Fibroblast of peridontal ligament (primary cell): ENCODE measurements around the gene CES2.
A peak's percentile ranks its signal among the peaks of the same experiment; 100 is the strongest.
"Not testable (repeated sequence)": the region's sequence is repeated elsewhere in the genome, so short reads cannot be mapped to it uniquely, and the experiment has no call there.

Source experiments
- DNase-seq: peaks from one replicate; pipeline ENCODE4 v3.0.0-alpha.2; 2010; ENCODE audit errors: extremely low read depth

Gene CES2

DNA sequence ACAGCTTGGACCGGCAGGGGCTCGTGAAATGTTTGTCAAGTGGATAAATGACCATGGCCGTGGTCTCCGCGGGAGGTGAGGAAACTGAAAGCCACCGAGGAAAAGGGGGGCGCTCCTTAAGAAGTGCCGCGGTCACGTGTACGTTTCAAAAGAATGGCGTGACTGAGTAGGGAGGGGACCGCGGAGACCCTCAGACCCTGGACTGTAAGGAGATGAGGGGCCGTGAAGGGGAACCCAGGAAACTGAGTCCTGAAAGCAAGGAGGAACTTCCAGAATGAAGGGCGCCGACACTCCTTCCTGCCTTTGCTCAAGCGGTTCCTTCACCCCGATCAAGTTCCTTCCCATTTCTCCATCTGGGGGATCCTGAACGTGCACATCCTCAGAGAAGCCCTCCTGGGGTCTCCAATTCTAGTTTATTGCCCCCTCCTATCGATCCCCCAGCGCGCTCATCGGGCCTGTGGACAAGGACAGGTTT lies 440 bp upstream of the CES2 start:
- peak; percentile 8 for DNase-seq

DNA sequence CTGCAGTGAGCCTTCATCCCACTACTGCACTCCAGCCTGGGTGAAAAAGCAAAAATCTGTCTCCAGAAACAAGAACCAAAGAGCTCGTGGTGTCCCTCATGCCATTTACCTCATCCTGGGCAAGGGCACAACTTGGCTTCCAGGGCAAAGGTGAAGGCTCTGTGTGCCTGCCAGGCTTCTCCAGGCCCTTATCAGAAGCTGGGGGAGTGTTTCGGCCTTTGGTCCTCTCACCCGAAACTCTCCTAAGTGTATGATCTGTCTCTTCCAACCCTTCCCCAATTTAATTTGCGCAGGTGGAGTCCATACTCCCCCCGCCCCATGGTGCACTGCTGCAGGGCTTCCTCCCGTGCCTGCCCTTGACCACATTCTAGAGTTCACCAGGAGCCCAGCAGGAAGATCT lies 1.1 kb downstream of the CES2 start:
- DNase-seq = no peak

DNA sequence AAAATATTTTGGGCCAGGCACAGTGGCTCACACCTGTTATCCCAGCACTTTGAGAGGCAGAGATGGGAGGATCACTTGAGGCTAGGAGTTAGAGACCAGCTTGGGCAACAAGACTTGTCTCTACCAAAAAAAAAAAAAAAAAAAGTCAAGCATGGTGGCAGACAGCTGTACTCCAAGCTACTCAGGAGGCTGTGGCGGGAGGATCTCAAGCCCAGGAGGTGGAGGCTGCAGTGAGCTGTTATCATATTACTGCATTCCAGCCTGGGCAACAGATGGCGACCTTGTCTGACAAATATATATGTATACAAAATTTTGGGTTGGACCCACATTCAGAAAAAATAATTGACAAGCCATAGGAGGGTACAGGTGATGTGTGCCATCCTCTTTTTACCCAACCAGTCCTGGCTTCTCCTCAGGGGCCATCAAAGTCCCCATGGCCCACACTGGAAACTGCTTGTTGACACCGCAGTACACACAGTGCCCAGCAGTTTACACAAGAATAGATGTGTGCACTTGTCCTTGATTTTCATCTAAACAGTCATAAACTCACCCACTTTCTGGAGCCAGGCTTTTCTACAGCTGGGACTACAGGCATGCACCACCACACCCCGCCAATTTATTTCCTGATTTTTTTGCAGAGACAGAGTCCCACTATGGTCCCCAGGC lies 1.7 kb downstream of the CES2 start:
- DNase-seq = no peak

DNA sequence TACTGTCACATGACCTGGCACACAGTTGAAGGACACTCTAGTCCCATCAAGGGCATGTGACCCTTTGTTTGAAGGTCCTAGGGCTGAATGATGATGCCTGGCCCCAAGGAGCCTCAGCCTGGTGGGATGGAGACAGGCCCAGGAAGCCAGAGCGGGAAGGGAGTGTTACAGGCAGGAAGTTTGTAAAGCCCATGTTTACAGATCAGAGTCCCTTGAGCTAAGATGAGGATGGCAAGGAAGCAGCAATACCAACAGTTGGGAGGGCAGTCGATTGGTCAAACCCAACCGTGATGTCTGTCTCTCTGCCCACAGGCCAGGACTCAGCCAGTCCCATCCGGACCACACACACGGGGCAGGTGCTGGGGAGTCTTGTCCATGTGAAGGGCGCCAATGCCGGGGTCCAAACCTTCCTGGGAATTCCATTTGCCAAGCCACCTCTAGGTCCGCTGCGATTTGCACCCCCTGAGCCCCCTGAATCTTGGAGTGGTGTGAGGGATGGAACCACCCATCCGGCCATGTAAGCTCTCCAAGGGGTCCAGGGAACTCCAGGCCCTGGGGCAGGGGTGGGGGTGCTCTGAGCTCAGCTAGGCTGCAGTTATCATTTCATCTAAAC lies 2.5 kb downstream of the CES2 start:
- DNase-seq = no peak

- DNase-seq = no peak
Measured at GRCh38 chr16:66939366-66939765, 4.0 kb downstream of the CES2 start.

DNA sequence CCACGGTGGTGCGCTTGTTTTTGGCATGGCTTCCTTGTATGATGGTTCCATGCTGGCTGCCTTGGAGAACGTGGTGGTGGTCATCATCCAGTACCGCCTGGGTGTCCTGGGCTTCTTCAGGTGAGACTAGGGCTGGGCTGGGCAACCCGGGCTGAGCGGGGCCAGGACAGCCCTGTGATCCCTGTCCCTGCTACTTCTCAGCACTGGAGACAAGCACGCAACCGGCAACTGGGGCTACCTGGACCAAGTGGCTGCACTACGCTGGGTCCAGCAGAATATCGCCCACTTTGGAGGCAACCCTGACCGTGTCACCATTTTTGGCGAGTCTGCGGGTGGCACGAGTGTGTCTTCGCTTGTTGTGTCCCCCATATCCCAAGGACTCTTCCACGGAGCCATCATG lies 4.9 kb downstream of the CES2 start:
- DNase-seq = no peak

DNA sequence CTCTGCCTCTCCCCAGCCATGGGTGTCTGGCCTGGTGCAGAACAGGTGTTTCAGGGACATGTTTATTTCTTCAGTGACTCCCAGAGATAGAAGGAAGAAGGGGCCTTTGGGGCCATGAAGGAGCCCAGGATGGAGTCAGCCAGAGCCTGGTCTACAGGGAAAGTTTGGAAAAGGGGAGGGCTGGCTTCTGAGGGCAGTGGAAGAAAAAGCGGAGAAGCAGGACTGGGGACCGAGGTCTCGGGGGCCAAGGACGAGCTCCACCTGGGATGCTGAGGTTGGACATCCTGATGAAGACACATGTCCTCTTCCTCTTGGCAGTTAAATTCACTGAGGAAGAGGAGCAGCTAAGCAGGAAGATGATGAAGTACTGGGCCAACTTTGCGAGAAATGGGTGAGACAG lies 7.7 kb downstream of the CES2 start:
- no peak for DNase-seq

DNA sequence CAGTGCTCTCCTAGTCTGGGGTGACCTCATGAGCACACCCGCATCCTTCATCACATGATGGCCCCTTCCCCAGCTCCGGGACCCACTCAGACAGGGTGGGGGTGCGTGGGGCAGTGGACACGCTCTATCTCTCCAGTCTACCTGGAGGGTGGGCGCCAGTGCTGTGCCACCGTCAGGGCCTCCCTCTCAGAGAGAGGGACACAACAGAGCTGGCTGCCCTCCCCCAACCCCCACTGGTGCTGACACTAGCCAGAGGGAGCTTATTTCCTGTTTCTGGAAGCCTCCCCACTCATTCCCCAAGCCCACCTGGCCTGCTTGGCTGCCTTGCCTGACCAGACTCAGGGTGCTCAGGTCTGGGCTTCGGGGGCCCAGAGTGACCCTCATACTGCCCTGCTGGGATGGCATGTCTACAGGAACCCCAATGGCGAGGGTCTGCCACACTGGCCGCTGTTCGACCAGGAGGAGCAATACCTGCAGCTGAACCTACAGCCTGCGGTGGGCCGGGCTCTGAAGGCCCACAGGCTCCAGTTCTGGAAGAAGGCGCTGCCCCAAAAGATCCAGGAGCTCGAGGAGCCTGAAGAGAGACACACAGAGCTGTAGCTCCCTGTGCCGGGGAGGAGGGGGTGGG lies 8.2 kb downstream of the CES2 start:
- DNase-seq = no peak

- no peak for DNase-seq
Measured at GRCh38 chr16:66944054-66944441, 8.7 kb downstream of the CES2 start.

- not testable (repeated sequence) for DNase-seq
Measured at GRCh38 chr16:66944971-66945370, 9.7 kb downstream of the CES2 start.

DNA sequence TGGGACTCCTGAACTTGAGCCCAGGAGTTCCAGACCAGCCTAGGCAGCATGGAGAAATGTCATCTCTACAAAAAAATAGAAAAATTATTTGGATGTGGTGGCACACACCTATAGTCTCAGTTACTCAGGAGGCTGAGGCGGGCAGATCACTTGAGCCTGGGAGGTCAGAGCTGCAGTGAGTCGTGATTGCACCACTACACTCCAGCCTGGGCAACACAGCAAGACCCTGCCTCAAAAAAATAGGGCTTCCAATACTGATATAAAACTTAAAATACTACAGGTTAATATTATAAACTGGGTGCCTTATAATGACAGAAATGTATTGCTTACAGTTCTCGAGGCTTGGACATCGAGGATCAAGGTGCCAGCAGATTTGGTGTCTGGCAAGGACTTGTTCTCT lies 10.6 kb downstream of the CES2 start:
- no peak for DNase-seq

- no peak for DNase-seq
Measured at GRCh38 chr16:66946541-66946940, 11.2 kb downstream of the CES2 start.

DNA sequence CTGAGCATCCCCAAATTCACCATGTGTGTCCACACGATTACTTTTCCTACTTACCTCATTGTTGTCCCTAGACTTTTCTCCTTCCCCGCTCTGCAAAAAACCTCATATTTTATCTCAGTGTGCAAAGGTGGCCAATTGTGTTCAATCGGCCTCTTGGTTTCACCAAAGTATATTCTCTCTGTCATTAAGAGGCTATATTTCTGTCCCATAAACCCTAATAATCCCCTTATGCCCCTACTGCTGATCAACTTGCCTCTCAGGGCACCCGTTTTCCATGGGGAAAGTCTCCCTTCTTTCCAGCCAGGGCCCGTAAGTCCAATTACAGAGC lies 11.6 kb downstream of the CES2 start:
- DNase-seq = no peak

DNA sequence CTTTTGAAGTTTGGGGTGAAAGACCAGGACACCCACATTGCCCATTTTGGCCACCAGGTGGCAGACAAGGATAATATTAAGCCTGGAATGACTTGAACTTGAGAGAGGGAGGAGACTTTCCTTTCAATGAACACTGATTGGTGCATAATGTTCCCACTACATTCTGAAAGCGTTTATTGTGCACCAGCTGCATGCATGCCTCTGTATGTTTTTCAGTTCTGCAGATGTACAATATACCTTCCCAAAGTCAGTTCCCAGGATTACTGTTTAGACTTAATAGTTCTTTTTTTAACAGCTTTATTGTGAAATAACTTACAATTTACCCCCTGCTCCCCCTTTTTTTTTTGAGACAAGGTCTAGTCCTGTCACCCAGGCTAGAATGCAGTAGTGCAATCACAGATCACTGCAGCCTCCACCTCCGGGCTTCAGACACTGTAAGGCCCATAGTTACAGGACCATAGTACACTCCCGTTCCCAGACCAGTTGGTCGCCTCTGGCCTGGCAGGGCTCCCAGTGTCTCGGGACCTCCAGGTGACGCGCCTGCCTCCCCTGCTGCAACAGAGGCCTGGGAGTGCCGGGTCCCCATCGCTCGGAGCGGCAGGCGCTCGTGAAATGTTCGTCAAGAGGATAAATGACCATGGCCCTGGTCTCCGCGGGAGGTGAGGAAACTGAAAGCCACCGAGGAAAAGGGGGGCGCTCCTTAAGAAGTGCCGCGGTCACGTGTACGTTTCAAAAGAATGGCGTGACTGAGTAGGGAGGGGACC lies 12.2 kb downstream of the CES2 start:
- peak; percentile 90 for DNase-seq

GRCh38 chr16:66948134-66948836 lies 13.0 kb downstream of the CES2 start:
- DNase-seq = peak; percentile 5

GRCh38 chr16:66948837-66949225 lies 13.5 kb downstream of the CES2 start:
- no peak for DNase-seq

DNA sequence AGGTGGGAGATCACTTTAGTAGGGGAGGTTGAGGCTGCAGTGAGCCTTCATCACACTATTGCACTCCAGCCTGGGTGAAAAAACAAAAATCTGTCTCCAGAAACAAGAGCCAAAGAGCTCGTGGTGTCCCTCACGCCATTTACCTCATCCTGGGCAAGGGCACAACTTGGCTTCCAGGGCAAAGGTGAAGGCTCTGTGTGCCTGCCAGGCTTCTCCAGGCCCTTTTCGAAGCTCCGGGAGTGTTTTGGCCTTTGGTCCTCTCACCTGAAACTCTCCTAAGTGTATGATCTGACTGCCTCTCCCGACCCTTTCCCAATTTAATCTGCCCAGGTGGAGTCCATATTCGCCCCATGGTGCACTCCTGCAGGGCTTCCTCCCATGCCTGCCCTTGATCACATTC lies 14.2 kb downstream of the CES2 start:
- DNase-seq = no peak

DNA sequence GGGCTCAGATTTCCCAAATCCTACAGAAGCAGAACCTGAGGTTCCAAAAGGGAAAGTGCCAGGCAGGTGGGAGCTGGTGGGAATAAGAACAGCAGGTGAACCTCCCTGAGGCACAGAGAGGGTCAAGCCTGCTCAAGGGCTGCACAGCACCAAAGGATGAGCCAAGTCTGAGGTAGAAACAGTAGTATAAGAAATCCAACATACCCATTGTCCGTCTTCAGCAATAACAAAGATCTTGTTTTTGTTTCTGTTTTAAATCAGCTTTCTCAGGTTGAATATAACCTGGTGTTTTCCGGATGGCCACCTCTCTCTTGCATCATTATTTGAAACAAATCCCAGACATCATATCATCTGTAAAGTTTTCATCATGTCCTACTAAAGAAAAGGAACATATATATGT lies 15.1 kb downstream of the CES2 start:
- no peak for DNase-seq

DNA sequence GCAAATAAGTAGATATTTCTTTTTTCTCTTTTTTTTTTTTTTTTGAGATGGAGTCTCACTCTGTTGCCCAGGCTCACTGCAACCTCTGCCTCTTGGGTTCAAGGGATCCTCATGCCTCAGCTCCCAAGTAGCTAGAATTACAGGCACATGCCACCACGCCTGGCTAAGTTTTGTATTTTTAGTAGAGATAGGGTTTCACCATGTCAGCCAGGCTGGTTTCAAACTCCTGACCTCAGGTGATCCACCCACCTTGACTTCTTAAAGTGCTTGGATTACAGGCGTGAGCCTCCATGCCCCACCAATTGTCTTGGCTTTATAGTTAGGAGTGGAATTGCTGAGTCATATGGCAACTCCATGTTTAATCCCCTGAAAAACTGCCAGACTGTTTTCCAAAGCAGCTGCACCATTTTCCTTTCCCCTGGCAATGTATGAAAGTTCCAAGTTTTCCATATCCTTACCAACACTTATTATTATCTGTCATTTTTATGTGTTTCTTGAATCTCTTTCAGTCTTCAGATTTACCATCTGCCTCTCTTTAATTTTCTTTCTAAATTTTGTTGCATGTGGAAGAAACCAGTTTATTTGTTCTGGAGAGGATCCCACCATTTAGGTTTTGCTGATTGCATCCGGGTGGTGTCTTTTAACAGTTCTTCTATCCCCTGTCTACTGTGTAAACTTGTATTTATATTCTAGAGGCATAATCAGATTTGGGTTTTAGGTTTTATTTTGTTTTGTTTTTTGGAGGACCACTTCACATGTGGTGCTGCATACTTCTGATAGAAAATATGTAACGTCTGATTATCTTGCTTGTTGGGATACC lies 15.9 kb downstream of the CES2 start:
- DNase-seq = peak; percentile 31

DNA sequence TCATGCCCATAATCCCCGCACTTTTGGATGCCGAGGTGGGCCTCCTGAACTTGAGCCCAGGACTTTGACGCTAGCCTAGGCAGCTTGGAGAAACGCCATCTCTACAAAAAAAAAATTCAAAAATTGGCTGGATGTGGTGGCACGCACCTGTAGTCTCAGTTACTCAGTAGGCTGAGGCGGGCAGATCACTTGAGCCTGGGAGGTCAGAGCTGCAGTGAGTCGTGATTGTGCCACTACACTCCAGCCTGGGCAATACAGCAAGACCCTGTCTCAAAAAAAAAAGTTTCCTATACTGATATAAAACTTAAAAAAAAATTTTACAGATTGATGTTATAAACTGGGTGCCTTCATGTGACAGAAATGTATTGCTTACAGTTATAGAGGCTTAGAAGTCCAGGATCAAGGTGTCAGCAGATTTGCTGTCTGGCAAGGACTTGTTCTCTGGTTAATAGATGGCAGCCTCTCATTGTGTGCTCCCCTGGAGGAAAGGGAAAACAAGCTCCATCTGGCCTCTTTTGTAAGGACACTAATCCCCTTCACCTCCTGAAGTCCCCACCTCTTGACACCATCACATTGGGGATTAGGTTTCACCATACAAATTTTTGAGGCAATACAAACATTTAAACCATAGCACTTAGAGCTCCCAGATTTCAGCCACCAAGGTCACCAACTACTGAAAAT lies 17.3 kb downstream of the CES2 start:
- no peak for DNase-seq
